Activated effector memory CD4-positive, alpha-beta T cell treated with Interleukin-2 at 50 U/mL for 16 hours (primary cell): Measurements from ENCODE around the gene ARHGAP35.
"Not testable (repeated sequence)": the region's sequence is repeated elsewhere in the genome, so short reads cannot be mapped to it uniquely, and the experiment has no call there.

Experiments used
- DNase-seq: peaks from one replicate; pipeline ENCODE4 v3.0.0-alpha.2; 2020

The ARHGAP35 gene

GRCh38 chr19:46845959-46846459, 14.8 kb upstream of the ARHGAP35 start:
- no peak for DNase-seq

DNA sequence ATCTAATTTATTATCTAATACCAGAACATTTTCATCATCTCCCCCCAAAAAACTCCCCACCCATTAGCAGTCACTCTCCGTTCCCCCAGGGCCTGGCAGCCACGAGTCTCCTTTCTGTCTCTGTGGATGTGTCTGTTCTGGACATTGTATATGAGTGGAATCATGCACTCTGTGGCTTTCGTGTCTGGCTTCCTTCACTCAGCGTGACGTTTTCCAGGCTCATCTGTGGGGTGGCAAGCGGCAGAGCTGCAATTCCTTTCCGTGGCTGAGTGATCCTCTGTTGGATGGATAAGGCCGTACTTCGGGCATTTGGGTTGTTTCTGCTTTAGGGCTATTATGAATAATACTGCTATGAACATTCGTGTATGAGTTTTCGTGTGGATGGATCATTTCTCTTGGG, 13.3 kb upstream of the ARHGAP35 start:
- no peak for DNase-seq

- DNase-seq = no peak
Observed at GRCh38 chr19:46848389-46848788, 12.4 kb upstream of the ARHGAP35 start.

GRCh38 chr19:46849610-46850009, 11.2 kb upstream of the ARHGAP35 start:
- DNase-seq = no peak

DNA sequence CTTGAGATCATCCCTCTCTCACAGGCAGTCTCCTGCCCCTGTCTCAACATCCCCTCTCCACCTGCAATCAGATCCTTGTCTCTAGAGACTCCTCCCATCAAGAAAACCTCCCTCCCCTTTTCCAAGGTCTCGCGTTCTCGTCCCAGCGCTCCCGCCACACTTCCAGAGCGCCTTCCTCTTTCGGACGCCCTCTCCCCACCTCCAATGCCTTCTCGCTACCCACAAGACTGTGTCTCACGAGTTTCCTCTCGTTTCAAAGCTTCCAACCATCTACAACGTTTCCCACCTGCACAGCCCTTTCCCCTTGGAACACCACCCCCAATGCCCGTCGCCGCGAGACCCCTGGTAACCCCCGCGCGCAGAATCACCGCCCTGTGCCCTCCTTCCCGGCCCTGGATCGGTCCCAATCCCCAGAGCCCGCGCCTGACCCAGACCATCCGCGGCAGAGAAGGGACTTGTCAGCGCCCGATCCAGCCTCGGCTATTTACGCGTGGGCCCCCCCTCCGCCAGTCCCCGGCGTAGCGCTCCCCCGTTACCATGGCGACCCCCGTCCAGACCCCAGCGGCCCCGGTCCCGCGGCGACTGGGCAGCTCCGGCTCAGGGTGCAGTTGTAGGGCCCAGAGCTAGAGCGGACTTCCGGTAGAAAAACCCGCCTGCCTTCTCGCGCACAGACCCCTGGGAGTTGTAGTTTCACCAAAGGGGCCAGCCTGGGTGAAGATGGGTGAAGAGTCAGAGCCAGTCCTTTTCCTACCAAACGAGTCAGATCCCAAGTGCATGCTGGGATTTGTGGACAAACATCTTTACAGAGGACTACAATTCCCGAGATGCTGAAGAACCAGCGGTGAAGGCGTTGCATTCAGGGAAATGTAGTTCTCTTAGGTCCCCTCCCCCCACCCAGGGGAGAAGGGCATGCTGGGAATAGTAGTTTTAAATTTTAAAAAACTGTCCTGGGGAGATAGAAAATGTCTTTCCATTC, 10.3 kb upstream of the ARHGAP35 start, which contains the start of gene AP2S1:
TSS of gene AP2S1 (minus strand) at position 619 of the 976 bp plus-strand sequence. CDS start at position 539, 80 bp downstream.
- DNase-seq = peak; percentile 89

GRCh38 chr19:46852830-46853229, 8.0 kb upstream of the ARHGAP35 start:
- no peak for DNase-seq

DNA sequence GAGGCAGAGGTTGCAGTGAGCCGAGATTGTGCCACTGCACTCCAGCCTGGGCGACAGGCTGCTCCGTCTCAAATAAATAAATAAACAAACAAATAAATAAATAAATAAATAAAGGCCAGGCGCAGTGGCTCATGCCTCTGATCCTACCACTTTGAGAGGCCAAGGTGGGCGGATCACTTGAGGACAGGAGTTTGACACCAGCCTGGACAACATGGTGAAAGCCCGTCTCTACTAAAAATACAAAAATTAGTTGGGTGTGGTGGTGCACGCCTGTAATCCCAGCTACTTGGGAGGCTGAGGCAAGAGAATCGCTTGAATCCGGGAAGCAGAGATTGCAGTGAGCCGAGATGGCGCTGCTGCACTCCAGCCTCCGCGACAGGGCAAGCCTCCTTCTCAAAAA, 6.1 kb upstream of the ARHGAP35 start:
- not testable (repeated sequence) for DNase-seq

DNA sequence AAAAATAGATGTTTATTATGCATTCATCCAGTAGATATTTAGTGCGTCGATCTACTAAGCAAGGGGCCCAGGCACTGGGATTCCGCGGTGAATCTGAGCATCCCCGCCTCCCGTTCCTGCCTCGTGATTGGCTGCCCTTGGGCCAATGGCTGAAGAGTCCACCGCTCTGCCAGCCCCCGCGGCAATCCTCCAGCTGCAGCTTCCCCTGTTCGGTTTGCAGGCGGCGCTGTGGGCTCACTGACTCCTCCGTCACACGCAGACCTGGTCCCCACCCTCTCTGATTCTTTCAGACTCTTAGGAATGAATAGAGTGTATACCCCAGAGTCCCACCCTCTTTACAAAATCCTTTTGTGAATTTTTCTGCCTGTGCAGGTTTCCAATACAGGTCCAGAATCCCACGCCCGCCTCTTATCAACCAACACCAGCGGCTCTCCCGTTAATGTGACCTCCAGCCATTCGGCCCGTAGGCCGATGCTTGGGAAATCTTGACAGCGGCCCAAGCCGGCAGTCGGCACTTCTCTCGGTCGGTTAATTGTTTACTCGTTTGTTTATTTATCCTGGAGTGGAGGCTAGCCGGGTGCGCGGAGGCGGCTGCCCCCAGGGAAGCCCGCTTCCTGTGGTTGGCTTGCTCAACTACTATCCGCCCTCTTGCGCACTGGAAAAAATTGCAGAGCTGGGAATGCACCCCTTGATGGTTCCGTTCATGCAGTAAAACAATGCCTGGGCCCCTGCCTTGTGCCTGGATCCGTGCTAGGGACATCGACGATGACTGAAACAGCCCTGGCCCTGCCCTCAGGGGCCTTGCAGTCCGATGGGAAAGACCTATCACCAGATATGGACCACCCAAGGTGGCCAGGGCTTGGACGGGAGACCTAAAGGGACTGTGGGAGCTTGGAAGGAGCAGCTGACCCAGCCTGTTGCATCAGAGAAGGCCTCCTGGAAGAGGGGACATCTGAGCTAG, 4.5 kb upstream of the ARHGAP35 start:
- DNase-seq = peak; percentile 86

DNA sequence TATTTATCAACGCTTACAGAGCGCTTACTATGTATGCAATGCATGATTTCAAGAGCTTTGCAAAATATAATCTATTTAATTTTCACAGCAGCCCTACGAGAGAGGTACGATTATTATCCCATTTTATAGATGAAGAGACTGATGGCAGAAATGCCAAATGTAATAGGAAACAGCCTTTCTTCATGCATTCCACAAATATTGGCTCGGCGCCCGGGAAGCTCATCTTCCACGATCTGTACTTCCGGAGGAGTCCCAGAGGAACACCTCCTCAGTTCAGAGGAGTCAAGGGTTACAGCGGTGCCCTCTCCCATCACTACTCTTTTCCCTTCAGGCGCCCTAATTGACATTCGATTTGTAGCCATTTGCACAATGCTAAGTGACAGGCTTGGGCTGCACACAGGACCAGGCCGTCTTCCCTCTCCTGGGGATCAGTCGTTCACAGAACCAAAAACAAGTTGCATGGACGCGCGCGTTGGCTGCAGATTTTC, 1.1 kb upstream of the ARHGAP35 start:
- DNase-seq = no peak

GRCh38 chr19:46860125-46860845, 512 bp upstream of the ARHGAP35 start:
- peak; percentile 91 for DNase-seq

DNA sequence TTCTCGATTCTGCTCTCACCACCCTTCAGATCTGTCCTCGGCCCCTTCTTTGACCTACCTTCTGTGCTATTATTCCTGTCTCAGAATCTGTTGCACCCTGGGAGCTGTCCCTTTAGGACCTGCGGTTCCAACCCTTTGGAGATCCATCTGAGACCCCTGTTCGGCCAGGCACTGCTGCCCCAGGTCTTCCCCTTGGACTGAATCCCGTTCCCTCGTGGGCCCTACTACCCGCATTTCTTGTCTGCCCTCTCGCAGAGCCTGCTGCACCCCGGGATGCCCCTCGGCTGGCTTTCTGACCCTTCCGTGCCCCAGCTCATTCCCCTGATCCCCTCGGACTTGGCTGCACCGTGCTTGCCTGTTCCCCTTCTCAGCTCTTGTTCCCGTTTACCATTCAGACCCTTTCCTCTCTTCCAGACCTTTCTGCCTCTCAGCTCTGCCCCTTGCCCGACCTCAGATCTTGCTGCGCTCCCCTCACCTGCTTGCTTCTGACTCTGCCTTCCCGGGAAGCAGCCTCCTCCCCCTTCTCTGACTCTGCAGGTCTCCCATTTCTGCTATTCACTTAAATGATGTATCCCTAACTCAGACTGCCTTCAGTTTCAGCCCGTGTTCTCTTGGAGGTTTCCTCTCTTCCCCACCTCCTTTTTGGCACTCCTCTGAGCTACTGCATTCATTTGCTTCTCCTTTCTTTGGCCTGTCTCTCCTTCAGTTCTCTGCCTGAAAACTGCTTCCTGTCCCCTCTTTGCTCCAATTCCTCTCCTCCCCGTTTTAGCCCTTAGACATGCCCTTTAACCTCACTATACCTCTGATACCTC, 1.1 kb downstream of the ARHGAP35 start:
- DNase-seq = no peak

DNA sequence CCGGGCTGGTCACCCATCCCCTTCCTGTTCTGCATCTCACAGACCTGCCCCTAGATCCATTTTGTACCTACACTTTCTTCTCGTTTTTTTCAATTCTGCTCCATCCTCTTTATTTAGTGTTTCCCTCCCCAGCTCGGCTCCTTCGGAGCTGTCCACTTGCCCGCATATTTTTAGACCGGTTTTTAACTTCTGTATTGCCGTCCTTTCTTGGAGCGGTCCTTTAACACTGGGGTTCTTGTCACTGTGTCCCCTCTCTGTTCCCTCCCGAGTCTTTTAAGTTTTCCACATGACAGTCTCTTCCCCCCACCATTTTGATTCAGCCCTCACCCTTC, 1.7 kb downstream of the ARHGAP35 start:
- DNase-seq = no peak

- DNase-seq = no peak
Observed at GRCh38 chr19:46862974-46863632, 2.3 kb downstream of the ARHGAP35 start.

DNA sequence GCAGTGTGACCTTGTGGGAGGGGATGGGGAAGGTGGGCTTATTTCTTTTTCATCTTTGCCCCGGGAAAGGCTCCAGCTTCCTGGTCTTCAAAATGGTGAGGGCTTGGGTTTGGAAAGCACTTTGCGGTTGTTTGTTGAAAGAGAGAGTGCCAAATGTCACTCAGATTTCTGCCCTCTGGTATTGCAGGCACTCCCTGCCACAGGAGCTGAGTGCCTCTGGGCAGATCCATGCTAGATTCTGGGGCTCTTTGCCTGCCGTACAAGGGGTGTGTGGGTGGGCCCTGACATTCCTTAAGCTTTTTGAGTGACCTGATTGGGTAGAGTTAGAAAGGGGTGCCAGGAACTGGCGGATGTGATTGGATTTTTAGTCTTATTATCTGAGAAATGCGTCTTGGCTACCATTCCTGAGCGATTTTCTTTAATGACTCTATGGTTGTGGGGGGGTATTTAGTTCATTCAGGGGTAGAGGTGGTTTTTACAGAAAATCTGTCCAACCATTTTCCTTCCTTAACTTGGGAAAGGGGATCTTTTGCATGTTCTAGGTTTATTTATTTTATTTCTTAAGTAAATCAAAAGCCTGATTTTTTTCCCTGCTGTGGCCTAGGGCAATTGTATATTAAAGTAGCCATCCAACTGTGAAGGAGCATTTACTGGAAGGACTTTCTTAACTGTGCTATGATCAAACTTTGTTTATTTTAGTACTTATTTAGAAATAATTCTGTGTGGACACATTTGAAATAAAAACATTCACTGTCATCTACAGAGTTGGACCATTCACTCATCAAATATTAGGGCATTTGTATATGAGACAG, 3.2 kb downstream of the ARHGAP35 start:
- DNase-seq = no peak

DNA sequence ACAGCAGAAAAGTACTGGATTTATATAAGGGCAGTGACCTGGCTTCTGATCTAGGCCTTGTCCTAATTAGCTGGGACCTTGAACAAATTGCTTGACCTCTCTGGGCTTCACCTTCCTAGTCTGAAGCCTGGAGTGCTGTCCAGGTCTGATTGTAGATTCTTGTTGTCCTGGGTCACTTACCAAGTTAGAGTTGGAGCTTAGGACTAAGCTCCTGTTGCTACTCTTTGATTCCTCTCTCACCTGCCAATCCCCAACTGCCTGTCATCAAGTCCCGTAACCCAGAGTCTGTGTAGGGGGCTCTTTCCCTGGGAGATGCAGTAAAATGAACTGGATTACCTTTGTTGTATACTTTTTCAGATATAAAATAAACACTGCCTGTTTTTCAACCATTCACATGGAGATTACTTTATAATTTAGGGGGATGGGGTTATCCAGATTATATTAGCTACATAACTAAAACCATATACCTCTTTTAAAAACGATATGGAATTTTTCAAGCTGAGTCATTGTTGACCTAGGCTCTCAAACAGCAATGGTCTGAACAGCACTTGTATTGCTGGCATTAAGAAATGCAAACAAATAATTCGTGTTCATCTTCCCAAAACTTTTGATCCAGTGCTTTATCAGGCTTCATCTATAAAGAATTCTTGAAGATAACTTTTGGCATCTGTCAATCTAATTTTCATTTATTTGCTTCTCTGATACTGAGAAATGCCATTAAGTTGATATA, 5.8 kb downstream of the ARHGAP35 start:
- no peak for DNase-seq

DNA sequence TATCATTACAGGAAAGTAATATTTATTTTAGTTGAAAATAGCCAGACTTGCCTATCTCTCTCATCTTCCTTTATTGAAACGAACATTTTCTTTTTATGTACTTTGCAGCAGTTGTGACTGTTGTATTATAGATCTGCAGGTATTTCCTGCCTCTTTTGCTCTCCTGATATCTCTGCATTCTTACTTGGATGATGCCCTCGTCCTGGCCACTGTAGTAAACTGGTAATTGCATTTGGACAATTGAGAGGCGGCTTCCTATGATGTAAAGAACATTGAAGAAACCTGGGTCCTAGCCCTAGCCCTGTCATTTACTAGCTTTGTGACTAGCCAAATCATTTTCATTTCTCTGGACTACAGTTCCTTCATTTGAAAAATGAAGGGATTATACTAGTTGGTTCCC, 6.4 kb downstream of the ARHGAP35 start:
- DNase-seq = no peak

- DNase-seq = no peak
Observed at GRCh38 chr19:46868025-46868802, 7.4 kb downstream of the ARHGAP35 start.

DNA sequence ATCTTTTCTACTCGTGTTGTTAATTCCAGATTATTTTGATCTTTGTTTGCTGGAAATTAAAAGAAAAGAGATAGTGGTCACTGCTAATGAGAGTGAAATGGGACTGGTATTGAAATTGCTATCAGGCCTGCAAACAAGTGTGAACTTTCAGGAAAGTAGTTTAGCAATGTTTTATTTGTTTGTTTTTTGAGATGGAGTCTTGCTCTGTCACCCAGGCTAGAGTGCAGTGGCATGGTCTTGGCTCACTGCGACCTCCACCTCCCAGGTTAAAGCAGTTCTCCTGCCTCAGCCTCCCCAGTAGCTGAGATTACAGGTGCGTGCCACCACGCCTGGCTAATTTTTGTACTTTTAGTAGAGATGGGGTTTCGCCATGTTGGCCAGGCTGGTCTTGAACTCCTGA, 10.4 kb downstream of the ARHGAP35 start:
- DNase-seq = not testable (repeated sequence)
